ENCODE data around the gene DLG5.

DLG5 gene

GRCh38 chr10:77899690-77900089, 26.9 kb downstream of the DLG5 start:
- no peak overlapping the region for H3K4me3 ChIP-seq (ENCODE audit: low read depth, low read length)
- no peak for TF ChIP-seq SP3 (tag by site-specific recombination; IDR thresholded peaks at IDR 0.05)
- no peak for TF ChIP-seq ZNF239 (tag by site-specific recombination; IDR thresholded peaks at IDR 0.05)
- no peak for TF ChIP-seq YY2 (tag by site-specific recombination; IDR thresholded peaks at IDR 0.05)
- no peak for TF ChIP-seq ZNF19 (tag by site-specific recombination; IDR thresholded peaks at IDR 0.05; ENCODE audit: low read depth)
- TF ChIP-seq ZNF449 (tag by site-specific recombination; IDR thresholded peaks at IDR 0.05) = no peak
- no peak for TF ChIP-seq MEIS1 (CRISPR knock-in tag; IDR thresholded peaks at IDR 0.05; ENCODE audit: borderline replicate concordance)
- no peak for TF ChIP-seq ZNF138 (tag by site-specific recombination; IDR thresholded peaks at IDR 0.05; ENCODE audit: borderline replicate concordance)
- H3K36me3 ChIP-seq (ENCODE audit: control insufficient read depth in 2 of 2, insufficient read depth in 1 of 2, low read length in 2 of 2) = no peaks in the 10 kb centered on the region
- H3K27ac ChIP-seq (ENCODE audit: extremely low read depth, low read depth, low read length) = no peak overlapping the region
- POLR2A ChIA-PET = no interaction called here
- no peaks in the 10 kb centered on the region for H3K9me3 ChIP-seq (ENCODE audit: control insufficient read depth, insufficient read depth, low read depth, low read length)
- H3K4me1 ChIP-seq (ENCODE audit: control insufficient read depth, insufficient read depth, low read length) = peaks cover 5% of the 10 kb centered on the region
- CTCF ChIA-PET = interaction anchor here (0.7 to 1.0 kb wide), 2 partner anchors 20 to 62 kb away, joined by 3 to 6 read pairs; no protein-coding TSS in a partner anchor

- H3K36me3 ChIP-seq (ENCODE audit: control insufficient read depth in 2 of 2, insufficient read depth in 1 of 2, low read length in 2 of 2) = no peaks in the 10 kb centered on the region
- ChIA-PET CTCF (interaction anchor here (0.7 to 1.0 kb wide), 2 partner anchors 21 to 62 kb away, joined by 3 to 6 read pairs; no protein-coding TSS in a partner anchor), POLR2A (no interaction called here)
- no peak overlapping the region; the same call in 1 of the 2 replicates for H3K27ac ChIP-seq (ENCODE audit: extremely low read depth, low read depth, low read length)
- TF ChIP-seq BCL6B (tag by site-specific recombination; IDR thresholded peaks at IDR 0.05) = no peak
- peak; percentile 31; the same call in 1 of the 2 replicates for TF ChIP-seq KLF1 (tag by site-specific recombination; IDR thresholded peaks at IDR 0.05)
- TF ChIP-seq REPIN1 (tag by site-specific recombination; IDR thresholded peaks at IDR 0.05; ENCODE audit: low read depth) = no peak
- TF ChIP-seq PRDM10 (tag by site-specific recombination; IDR thresholded peaks at IDR 0.05) = peak; percentile 32; the same call in 1 of the 2 replicates
- TF ChIP-seq ZNF114 (tag by site-specific recombination; IDR thresholded peaks at IDR 0.05) = no peak
- TF ChIP-seq ZNF394 (tag by site-specific recombination; IDR thresholded peaks at IDR 0.05; ENCODE audit: borderline replicate concordance) = no peak
- no peak for TF ChIP-seq ZNF274 (IDR thresholded peaks at IDR 0.05; ENCODE audit: low read length)
- TF ChIP-seq ZNF274 (tag by site-specific recombination; IDR thresholded peaks at IDR 0.05; ENCODE audit: borderline replicate concordance) = no peak
- TF ChIP-seq ZNF19 (tag by site-specific recombination; IDR thresholded peaks at IDR 0.05; ENCODE audit: low read depth) = no peak
- no peak for TF ChIP-seq PRDM6 (tag by site-specific recombination; IDR thresholded peaks at IDR 0.05)
- no peak for TF ChIP-seq ZNF140 (tag by site-specific recombination; IDR thresholded peaks at IDR 0.05)
- no peak overlapping the region for H3K4me3 ChIP-seq (ENCODE audit: low read depth, low read length)
- H3K9me3 ChIP-seq (ENCODE audit: control insufficient read depth, insufficient read depth, low read depth, low read length) = no peaks in the 10 kb centered on the region
- H3K4me1 ChIP-seq (ENCODE audit: control insufficient read depth, insufficient read depth, low read length) = peaks cover 5% of the 10 kb centered on the region
Measured at GRCh38 chr10:77899080-77899477, 27.5 kb downstream of the DLG5 start.

Data from HEK293 (cell line).